ENCODE results near the gene ALDH1B1. TPM values are rescaled to one million over a fixed set of nuclear protein-coding genes. Genes with fewer than 3 reads are reported as not detected.
A peak's percentile ranks its signal among the peaks of the same experiment; 100 is the strongest.

ALDH1B1 gene
- total and polyA plus RNA-seq, 5 experiments from 2014 or later, result 4.5 to 11.9 (median 9.2) TPM

DNA sequence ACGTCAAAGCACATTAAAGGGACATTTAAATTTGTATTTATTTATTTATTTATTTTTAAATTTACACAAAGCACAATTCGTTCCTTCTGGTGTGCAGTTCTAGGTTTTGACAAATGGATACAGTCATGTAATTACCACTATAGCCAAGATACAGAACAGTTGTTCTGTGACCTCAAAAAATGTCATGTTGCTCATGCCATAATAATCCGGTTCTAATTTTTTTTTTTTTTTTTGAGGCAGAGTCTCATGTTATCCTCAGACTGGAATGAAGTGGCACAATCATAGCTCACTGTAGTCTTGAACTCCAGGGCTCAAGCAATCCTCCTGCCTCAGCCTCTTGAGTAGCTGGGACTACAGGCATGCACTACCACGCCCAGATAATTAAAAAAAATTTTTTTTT, 24.0 kb downstream of the ALDH1B1 start:
- Mint-ChIP-seq H3K36me3 (no peaks in the 10 kb centered on the region), H3K4me1 (no peaks in the 10 kb centered on the region), H3K9me3 (no peaks in the 10 kb centered on the region), H3K27ac (no peak overlapping the region), H3K27me3 (peaks cover 7 to 39% (median 23%) of the 10 kb centered on the region in 5 donors), H3K4me3 (no peak overlapping the region)
- no peak for ATAC-seq
- DNase-seq, result no peak
- POLR2A ChIA-PET, result no interaction called here

DNA sequence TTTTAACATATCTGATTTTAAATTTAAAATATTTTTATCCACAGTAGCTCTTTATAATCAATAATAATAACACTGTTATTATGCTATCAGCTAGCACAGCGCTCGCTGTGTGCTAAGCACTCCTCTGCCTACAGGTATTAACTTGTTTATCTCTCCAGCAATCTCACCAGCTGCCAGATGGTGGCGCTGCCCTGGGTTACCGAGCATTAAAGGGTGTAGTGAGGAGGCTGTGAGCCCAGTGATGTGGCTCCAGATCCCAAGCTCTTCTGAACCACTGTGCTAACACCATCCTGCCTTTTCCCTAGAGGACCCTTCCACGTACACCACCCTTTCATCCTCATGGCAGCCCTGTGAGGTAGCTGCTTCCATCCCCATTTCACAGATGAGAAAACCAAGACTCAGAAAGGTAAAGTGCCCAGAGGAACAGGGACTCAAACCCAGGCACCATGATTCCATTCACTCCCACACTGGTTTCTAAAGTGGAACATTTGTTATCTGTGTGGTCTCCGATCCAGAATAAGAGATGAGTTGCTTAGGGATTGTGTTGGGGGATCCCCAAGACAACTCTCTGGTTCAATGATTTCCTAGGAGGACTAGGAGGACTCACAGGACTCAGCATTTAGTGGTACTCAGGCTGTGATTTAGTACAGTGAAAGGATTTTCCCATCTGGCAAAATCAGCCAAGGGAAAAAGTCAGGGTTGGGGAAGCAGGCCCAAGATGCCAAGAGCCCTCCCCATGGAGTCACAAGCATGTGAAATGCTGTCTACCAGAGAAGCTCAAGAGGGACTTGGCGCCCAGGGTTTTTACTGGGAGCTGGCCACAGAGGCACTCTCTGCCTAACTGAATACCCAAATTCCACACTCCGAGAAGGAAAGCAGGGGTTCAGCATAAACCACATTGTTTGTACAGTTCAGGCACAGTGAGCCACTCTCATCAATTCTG, 24.8 kb downstream of the ALDH1B1 start:
- no peak overlapping the region for H3K27ac Mint-ChIP-seq
- DNase-seq, result no peak
- no peak overlapping the region for H3K4me3 Mint-ChIP-seq
- no peaks in the 10 kb centered on the region for H3K9me3 Mint-ChIP-seq
- no peak for ATAC-seq
- no peaks in the 10 kb centered on the region for H3K36me3 Mint-ChIP-seq
- peaks cover 15 to 47% (median 24%) of the 10 kb centered on the region in 5 donors for H3K27me3 Mint-ChIP-seq
- POLR2A ChIA-PET, result no interaction called here
- H3K4me1 Mint-ChIP-seq, result no peaks in the 10 kb centered on the region

DNA sequence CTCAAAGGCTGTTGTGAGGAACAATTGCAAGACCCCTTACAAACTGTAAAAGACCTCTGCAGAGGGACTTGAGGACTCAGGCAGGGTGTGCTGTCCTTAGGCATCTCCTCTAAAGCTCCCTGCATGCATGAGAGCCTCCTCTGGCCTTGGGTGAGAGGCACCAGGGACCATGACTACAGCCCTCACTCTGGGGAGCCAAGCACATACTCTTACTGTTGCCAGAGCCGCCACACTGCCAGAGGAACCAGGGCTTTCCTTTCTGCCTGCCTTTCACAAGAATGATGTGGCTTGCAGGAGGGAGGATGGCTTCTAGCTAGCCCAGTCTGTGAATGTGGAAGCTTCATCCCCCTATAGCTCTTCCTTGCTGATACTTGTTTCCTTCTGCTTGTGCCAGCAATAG, 25.9 kb downstream of the ALDH1B1 start:
- H3K27ac Mint-ChIP-seq, result no peak overlapping the region
- POLR2A ChIA-PET, result no interaction called here

DNA sequence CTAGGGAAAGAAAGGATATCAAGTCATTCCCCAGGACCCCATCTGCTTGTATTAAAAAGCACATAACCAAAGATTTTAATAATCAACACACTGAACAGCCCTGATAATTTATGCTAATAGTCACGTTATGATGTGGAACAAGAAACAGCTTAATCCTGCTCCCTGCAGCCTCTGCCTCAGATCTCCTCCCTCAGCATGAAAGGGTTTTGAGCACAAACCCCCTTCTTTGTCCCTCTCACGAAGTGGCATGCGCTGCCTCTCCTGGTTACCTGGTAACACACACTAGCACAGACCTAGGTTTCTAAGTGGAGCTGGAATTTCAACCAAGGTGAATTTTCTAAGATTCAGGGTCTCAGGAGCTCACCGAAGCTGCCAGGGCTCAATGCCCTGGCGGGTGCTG, 26.7 kb downstream of the ALDH1B1 start:
- no peak for ATAC-seq

More for the DNA sequence above, 25.9 kb downstream of the ALDH1B1 start:
- Mint-ChIP-seq H3K27me3 (peaks cover 16 to 50% (median 23%) of the 10 kb centered on the region in 5 donors), H3K9me3 (no peaks in the 10 kb centered on the region), H3K4me1 (peaks cover 0 to 2% (median 2%) of the 10 kb centered on the region in 4 donors), H3K4me3 (no peak overlapping the region), H3K36me3 (no peaks in the 10 kb centered on the region)
- ATAC-seq (no peak), DNase-seq (no peak)

DNA sequence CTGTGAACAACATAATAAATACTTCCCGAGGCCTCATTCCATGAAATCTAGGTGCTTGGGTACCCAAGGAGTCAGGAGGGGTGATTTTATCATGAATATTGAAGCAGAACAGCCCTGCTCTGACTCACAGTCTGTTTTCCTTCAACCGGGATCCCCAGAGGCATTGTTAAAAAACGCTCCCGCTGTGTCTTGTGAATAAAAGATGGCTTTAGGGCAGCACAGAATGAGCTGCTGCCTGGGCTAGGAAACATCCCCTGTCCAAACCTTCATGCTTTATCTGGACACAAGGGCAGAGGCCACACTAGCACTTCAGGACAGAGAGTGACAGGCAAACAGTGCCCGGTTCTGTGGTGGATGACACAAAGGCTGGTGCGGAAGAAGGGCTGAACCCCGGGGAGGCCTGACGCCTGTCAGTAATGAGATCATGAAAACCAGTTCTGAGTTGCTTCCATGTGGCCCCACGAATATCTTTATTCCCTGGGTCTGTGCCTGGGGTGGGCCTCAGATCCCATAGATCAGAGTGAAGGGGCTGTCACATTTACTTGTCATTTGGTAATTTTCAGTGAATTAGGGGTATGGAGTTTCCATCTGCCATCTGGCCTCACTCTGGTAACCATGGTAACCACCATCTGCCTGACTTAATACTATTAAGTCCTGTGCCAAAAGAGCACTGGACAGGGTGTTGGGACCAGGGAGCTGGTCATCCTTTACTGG, 29.2 kb downstream of the ALDH1B1 start:
- Mint-ChIP-seq H3K27ac (no peak overlapping the region), H3K27me3 (peaks cover 28 to 66% (median 38%) of the 10 kb centered on the region in 5 donors), H3K4me3 (no peak overlapping the region), H3K4me1 (peaks cover 0 to 8% (median 6%) of the 10 kb centered on the region in 4 donors), H3K36me3 (no peaks in the 10 kb centered on the region), H3K9me3 (no peaks in the 10 kb centered on the region)
- POLR2A ChIA-PET, result no interaction called here
- DNase-seq, result no peak
- no peak for ATAC-seq

More for the DNA sequence above, 26.7 kb downstream of the ALDH1B1 start:
- H3K9me3 Mint-ChIP-seq, result no peaks in the 10 kb centered on the region
- DNase-seq, result no peak
- H3K36me3 Mint-ChIP-seq, result no peaks in the 10 kb centered on the region
- POLR2A ChIA-PET, result no interaction called here
- H3K4me3 Mint-ChIP-seq, result no peak overlapping the region
- H3K27ac Mint-ChIP-seq, result peak overlapping the region in 1 of 10 donors; percentile 22
- H3K27me3 Mint-ChIP-seq, result peaks cover 18 to 48% (median 24%) of the 10 kb centered on the region in 5 donors
- peaks cover 0 to 5% (median 4%) of the 10 kb centered on the region in 4 donors for H3K4me1 Mint-ChIP-seq

DNA sequence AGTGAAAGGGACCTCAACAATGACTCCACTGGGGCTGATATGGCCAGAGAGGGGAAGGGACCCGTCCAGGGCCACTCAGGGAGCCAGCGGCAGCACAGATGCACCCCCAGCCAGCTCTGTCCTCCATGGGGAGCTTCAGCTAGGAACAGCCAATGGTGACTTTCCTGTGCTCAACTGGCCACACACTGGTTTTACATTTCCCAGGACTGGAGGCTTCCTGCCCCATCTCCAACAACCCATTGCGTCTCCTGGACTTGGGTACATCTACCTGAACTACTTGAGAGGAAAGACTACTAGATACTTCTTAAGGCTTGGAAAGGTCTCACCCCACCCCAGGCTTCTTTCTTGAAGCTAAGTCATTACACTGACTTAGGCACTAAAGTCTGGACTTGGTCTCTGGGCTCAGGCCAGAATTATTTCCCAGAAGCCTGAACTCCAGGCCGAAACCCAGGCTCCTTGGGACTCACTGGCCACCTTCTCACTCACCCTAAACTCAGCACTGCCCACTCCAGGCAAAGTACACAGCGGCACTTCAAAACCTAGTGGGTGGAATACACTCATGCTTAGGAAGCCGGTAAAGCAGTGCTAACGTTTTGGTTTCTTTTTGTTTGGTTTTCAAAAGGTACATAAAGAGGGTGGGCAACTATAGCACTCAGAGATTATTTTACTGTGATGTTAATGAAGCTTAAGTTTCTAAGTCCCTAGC, 30.2 kb downstream of the ALDH1B1 start:
- DNase-seq (no peak), ATAC-seq (no peak)
- Mint-ChIP-seq H3K4me1 (peaks cover 0 to 8% (median 6%) of the 10 kb centered on the region in 4 donors), H3K9me3 (no peaks in the 10 kb centered on the region), H3K27ac (peak overlapping the region in 1 of 10 donors; percentile 20), H3K4me3 (peak overlapping the region in 1 of 10 donors; percentile 45), H3K36me3 (no peaks in the 10 kb centered on the region), H3K27me3 (peaks cover 31 to 76% (median 40%) of the 10 kb centered on the region in 5 donors)
- POLR2A ChIA-PET, result no interaction called here

DNA sequence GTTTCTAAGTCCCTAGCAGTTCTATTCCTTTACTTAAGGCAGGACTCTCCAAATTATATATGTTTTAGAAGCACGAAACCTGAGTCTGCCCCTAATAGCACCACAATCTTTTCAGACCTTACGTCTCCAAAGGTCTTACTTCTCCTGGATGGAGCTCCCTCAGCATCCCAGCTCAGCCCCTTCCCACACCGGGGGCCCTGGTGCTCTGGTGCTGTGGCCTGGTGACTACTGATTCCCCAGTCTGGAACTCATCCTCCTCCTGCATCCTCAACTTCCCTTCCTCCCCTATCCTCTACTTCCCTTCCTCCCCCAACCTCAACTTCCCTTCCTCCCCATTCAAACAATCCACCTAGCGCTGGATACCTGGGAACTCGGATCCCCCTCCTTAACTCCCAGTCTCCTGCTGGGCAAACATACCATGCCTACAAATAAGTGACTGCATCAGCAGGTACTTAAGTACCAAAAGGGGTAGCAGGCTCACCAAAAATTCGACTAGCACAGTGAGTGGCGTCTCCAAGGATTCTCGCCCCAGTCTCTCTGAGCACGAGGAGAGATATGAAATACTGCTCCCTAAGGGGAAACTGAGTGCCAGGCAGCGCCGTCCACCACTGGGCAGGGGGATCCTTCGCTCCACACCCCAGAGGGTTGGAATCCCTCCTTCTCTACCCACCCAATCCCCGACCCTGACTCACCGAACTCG, 30.9 kb downstream of the ALDH1B1 start:
- ATAC-seq, result no peak
- peak overlapping the region in 8 of 10 donors; percentile 8 to 69 (median 21) for H3K4me3 Mint-ChIP-seq
- H3K36me3 Mint-ChIP-seq, result no peaks in the 10 kb centered on the region
- POLR2A ChIA-PET, result no interaction called here
- no peak overlapping the region for H3K27ac Mint-ChIP-seq
- no peaks in the 10 kb centered on the region for H3K9me3 Mint-ChIP-seq
- peaks cover 0 to 8% (median 6%) of the 10 kb centered on the region in 4 donors for H3K4me1 Mint-ChIP-seq
- H3K27me3 Mint-ChIP-seq, result peaks cover 31 to 84% (median 45%) of the 10 kb centered on the region in 5 donors
- DNase-seq, result no peak

DNA sequence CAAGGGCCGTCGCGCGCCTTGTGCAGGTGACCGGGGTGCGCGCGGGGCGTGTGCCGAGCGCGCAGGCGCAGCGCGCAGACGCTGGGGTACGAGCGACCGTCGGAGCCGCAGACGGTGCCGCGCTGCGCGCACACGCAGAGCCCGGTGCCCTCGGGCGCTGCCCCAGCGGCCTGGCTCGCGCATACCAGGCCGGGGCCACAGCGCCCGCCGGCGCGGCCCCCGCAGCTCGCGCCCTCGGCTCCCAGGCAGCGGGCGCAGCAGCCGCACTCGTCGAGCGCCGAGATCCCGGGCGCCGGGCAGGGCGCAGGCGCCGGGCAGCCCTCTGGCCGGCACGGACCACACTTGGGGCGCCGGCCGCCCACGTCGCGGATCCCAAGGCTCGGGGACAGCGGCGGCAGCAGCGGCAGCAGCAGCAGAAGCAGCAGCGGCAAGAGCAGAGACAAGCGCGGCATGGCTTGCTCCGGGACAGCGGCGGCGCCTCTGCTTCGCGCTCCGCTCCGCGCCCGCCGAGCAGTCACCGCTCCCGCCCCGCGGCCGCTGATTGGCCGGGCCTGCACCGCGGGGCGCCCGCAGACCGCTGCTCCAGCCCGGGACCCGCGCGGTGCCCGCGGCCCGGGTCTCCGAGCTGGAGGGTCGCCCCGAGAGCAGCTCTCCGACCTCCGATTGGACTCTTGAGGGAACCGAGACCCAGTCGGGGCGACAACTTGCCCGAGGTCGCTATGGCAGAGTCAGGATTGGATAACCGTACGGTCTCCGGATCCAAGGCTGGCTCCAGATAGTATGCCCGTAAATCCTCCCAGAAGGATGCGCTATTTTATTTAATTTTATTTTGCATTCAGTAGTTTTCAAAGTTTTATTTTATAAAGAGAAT, 31.7 kb downstream of the ALDH1B1 start, which contains the start of gene IGFBPL1:
Gene IGFBPL1 (minus strand): TSS at position 482 of the 871 bp plus-strand sequence. CDS start 30 bp downstream, at position 452.
- H3K4me3 Mint-ChIP-seq, result peak within 1 kb of the TSS in 9 of 10 donors; percentile 9 to 69 (median 54)
- H3K27me3 Mint-ChIP-seq, result peaks cover 27 to 84% (median 45%) of the 10 kb centered on the region in 5 donors
- ATAC-seq, result no peak

DNA sequence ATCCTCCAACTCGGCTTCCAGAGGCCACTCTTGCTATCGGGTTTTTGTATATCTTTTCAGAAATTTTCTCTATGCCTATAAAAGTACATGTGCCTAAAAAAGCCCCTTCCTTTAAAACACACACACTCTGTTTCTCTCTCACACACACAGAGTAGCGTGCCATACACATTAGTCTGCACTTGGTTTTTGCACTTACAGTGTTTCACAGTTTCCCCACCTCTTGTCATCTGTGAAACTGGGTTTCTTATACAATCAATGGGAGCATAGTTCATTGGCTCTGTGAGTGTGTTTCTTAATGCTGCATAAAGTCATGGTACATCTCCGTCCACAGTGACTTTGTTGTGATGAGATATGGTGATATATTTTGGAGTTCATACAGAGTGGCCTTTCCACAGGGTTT, 32.4 kb downstream of the ALDH1B1 start:
- Mint-ChIP-seq H3K27ac (no peak overlapping the region), H3K36me3 (no peaks in the 10 kb centered on the region), H3K4me3 (peak overlapping the region in 7 of 10 donors; percentile 0 to 57 (median 27)), H3K9me3 (no peaks in the 10 kb centered on the region), H3K27me3 (peaks cover 26 to 77% (median 44%) of the 10 kb centered on the region in 5 donors), H3K4me1 (peaks cover 0 to 8% (median 6%) of the 10 kb centered on the region in 4 donors)
- no peak for DNase-seq
- POLR2A ChIA-PET, result no interaction called here
- no peak for ATAC-seq

More for the DNA sequence above, 31.7 kb downstream of the ALDH1B1 start, which contains the start of gene IGFBPL1:
- POLR2A ChIA-PET, result no interaction called here
- Mint-ChIP-seq H3K9me3 (no peaks in the 10 kb centered on the region), H3K27ac (no peak within 1 kb of the TSS), H3K4me1 (peaks cover 0 to 8% (median 6%) of the 10 kb centered on the region in 4 donors), H3K36me3 (no peaks in the 10 kb centered on the region)
- no peak for DNase-seq

DNA sequence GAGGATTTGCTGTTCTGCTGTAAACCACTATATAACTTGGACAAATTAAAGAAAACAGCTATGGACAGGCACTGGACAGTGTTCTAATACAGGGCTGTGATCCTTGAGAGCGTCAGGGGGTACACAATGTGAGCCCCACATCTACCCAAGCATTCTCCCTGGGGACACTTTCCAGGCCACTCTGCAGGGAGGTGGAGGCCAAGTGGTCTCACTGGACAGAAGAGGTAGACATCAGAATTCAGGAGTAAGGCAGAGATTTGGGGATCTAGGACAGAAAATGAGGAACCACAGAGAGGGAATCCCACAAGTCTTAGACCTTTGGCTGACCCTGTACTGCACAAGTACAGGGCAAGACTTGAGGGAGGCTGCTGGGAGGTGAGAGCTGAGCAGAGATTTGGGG, 35.6 kb downstream of the ALDH1B1 start:
- ATAC-seq (no peak), DNase-seq (no peak)
- H3K36me3 Mint-ChIP-seq, result no peaks in the 10 kb centered on the region
- H3K4me3 Mint-ChIP-seq, result no peak overlapping the region
- POLR2A ChIA-PET, result no interaction called here
- H3K27ac Mint-ChIP-seq, result no peak overlapping the region
- peaks cover 15 to 46% (median 24%) of the 10 kb centered on the region in 5 donors for H3K27me3 Mint-ChIP-seq
- H3K4me1 Mint-ChIP-seq, result peaks cover 8 to 16% (median 14%) of the 10 kb centered on the region in 4 donors
- no peaks in the 10 kb centered on the region for H3K9me3 Mint-ChIP-seq

DNA sequence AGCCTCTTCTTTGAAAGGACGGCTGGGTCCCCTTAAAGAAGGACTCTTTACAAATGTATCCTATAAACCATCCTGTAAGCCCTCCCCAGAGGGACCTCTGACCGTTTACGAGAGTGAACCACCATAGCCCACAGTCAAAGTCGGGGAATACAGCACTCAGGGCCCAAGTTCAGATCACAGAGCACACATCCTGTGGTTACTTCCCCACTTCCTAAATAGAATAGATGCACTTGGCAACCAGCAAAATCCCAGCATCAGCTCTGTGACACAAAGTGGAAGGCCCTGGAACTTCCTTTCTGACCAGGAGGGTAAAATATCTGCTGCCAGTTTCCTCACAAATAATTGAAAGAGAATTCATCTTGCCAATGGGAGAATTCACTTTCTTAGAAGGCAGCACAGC, 38.6 kb downstream of the ALDH1B1 start:
- no peaks in the 10 kb centered on the region for H3K9me3 Mint-ChIP-seq
- peaks cover 4 to 16% (median 7%) of the 10 kb centered on the region in 4 donors for H3K4me1 Mint-ChIP-seq
- DNase-seq, result no peak
- H3K27ac Mint-ChIP-seq, result peak overlapping the region in 1 of 10 donors; percentile 22
- H3K36me3 Mint-ChIP-seq, result no peaks in the 10 kb centered on the region
- H3K4me3 Mint-ChIP-seq, result no peak overlapping the region
- POLR2A ChIA-PET, result no interaction called here
- H3K27me3 Mint-ChIP-seq, result peaks cover 4 to 23% (median 5%) of the 10 kb centered on the region in 5 donors
- no peak for ATAC-seq
